Esophagus muscularis mucosa (tissue), 4 donors: Measurements from ENCODE around the gene CTNNA2. TPM values are rescaled to one million over a fixed set of nuclear protein-coding genes. Genes with fewer than 3 reads are reported as not detected.

Experiments
- DNase-seq: peaks from one replicate; pipeline ENCODE4 v3.0.0-alpha.2; 2017; ENCODE audit errors: extremely low spot score
- H3K27ac ChIP-seq, 4 donors: fragments of 200-600 bp; sonication (generic); replicated peaks in 1 of 4; 1 replicate in 3 of 4; 2 replicates in 1 of 4; pipeline ENCODE4 v1.5.1; 2016 to 2019; ENCODE audit warnings: mild to moderate bottlenecking in 1 of 4
- H3K27me3 ChIP-seq, 4 donors: fragments of 200-600 bp; sonication (generic); one replicate each; pipeline versions ENCODE4 v1.5.1 to v1.6.0; 2016 to 2019
- H3K36me3 ChIP-seq, 4 donors: fragments of 200-600 bp; sonication (generic); one replicate each; pipeline ENCODE4 v1.5.1; 2016 to 2019
- H3K4me1 ChIP-seq, 4 donors: fragments of 200-600 bp; sonication (generic); one replicate each; pipeline ENCODE4 v1.5.1; 2016 to 2019
- H3K4me3 ChIP-seq, 4 donors: fragments of 200-600 bp; sonication (generic); 1 replicate in 2 of 4; 2 replicates in 2 of 4; pipeline ENCODE4 v1.5.1; 2016 to 2019; ENCODE audit warnings: mild to moderate bottlenecking in 4 of 4, moderate library complexity in 1 of 4
- H3K9me3 ChIP-seq, 4 donors: fragments of 200-600 bp; sonication (generic); 1 replicate in 3 of 4; 2 replicates in 1 of 4; pipeline ENCODE4 v1.5.1; 2016 to 2019
- CTCF ChIP-seq, 3 experiments: fragments of 200-600 bp in 2 of 3; fragments of 450-650 bp in 1 of 3; sonication (generic) in 2 of 3; IDR thresholded peaks; one replicate each; pipeline ENCODE4 v1.5.1; 2017 to 2019; ENCODE audit warnings: antibody characterized with exemption in 3 of 3, mild to moderate bottlenecking in 2 of 3, moderate library complexity in 1 of 3
- EP300 ChIP-seq: sonication (generic); formaldehyde crosslinking; IDR thresholded peaks from one replicate; pipeline ENCODE4 v1.6.1; 2017; ENCODE audit warnings: antibody characterized with exemption
- POLR2A ChIP-seq: fragments of 450-650 bp; IDR thresholded peaks from one replicate; pipeline ENCODE4 v1.6.1; 2017; ENCODE audit warnings: antibody characterized with exemption, moderate library complexity, mild to moderate bottlenecking, low read depth
- POLR2AphosphoS5 ChIP-seq, 2 donors: sonication (generic); formaldehyde crosslinking; IDR thresholded peaks; one replicate each; pipeline ENCODE4 v1.6.1; 2017; ENCODE audit warnings: antibody characterized with exemption in 2 of 2
- WGBS: methylation state at CpG from one replicate; pipeline ENCODE4 v1.1.5; 2018; 5-methylcytosine and 5-hydroxymethylcytosine counted together
- intact Hi-C: fragments of 100-400 bp; cut with DNase I; formaldehyde crosslinking; loops from one replicate; pipeline ENCODE4 v1.15.1; 2023
- total RNA-seq, 4 donors: library from RNA; depleted of rRNA; stranded (reverse); fragments of >200 nt; gene quantifications; one replicate each; pipeline versions ENCODE4 v1.1.0 to v1.2.1, GENCODE V29; 2016

CTNNA2 gene
- total RNA-seq, 4 donors from 2014 or later = 0.42 to 2.5 (median 1.1) TPM

GRCh38 chr2:80560326-80560725 is 1047.5 kb downstream of the CTNNA2 start:
- no peak for TF ChIP-seq POLR2A
- no peak for TF ChIP-seq CTCF (IDR thresholded peaks at IDR 0.05)
- TF ChIP-seq POLR2AphosphoS5 (IDR thresholded peaks at IDR 0.05) = no peak
- TF ChIP-seq EP300 = no peak
- intact Hi-C loops = no loop called here
- WGBS = 51% methylated on average over 4 of the region's 4 CpGs

DNA sequence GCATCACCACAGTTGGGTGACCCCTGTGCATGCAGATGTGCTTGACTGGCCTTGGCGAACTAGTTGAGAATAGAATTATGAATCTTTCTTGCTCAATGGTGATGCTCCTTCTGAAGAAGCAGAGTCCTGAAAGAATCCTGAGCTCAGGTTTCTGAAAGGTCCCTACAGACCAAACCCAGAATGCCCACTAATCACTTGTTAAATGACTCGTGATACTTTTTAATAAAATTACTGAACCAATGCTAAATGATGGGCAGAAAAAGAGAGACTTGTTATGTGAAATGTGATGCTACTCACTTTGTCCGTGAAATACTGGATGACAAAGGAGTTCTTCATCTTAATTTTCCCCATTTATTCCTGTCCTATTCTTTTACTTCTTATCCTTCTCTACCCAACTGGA is 1055.2 kb downstream of the CTNNA2 start:
- Histone ChIP-seq H3K4me1 (no peaks in the 10 kb centered on the region), H3K36me3 (no peaks in the 10 kb centered on the region), H3K4me3 (no peak overlapping the region), H3K9me3 (no peaks in the 10 kb centered on the region), H3K27ac (no peak overlapping the region), H3K27me3 (no peaks in the 10 kb centered on the region)
- 80% methylated on average over 3 of the region's 3 CpGs for WGBS
- DNase-seq = no peak
- no peak for TF ChIP-seq POLR2A
- no peak for TF ChIP-seq EP300
- TF ChIP-seq POLR2AphosphoS5 (IDR thresholded peaks at IDR 0.05) = no peak
- TF ChIP-seq CTCF (IDR thresholded peaks at IDR 0.05) = no peak
- intact Hi-C loops = no loop called here

More at GRCh38 chr2:80560326-80560725, 1047.5 kb downstream of the CTNNA2 start:
- H3K9me3 ChIP-seq = no peaks in the 10 kb centered on the region
- H3K4me3 ChIP-seq = no peak overlapping the region
- H3K36me3 ChIP-seq = no peaks in the 10 kb centered on the region
- no peak overlapping the region for H3K27ac ChIP-seq
- no peak for DNase-seq
- no peaks in the 10 kb centered on the region for H3K27me3 ChIP-seq
- H3K4me1 ChIP-seq = no peaks in the 10 kb centered on the region

GRCh38 chr2:80573167-80573566 is 1060.3 kb downstream of the CTNNA2 start:
- intact Hi-C loops = no loop called here

GRCh38 chr2:80573950-80574349 is 1061.1 kb downstream of the CTNNA2 start:
- no peak for DNase-seq
- Histone ChIP-seq H3K4me1 (no peaks in the 10 kb centered on the region), H3K36me3 (no peaks in the 10 kb centered on the region), H3K9me3 (no peaks in the 10 kb centered on the region), H3K4me3 (no peak overlapping the region), H3K27me3 (no peaks in the 10 kb centered on the region), H3K27ac (no peak overlapping the region)
- no peak for TF ChIP-seq CTCF (IDR thresholded peaks at IDR 0.05)
- no peak for TF ChIP-seq EP300
- no peak for TF ChIP-seq POLR2AphosphoS5 (IDR thresholded peaks at IDR 0.05)
- no peak for TF ChIP-seq POLR2A
- intact Hi-C loops = no loop called here
- 94% methylated on average over 10 of the region's 10 CpGs for WGBS

More at GRCh38 chr2:80573167-80573566, 1060.3 kb downstream of the CTNNA2 start:
- no peak for TF ChIP-seq CTCF (IDR thresholded peaks at IDR 0.05)
- no peaks in the 10 kb centered on the region for H3K36me3 ChIP-seq
- no peaks in the 10 kb centered on the region for H3K9me3 ChIP-seq
- no peak overlapping the region for H3K4me3 ChIP-seq
- WGBS = 38% methylated on average over 6 of the region's 6 CpGs
- H3K27ac ChIP-seq = no peak overlapping the region
- H3K27me3 ChIP-seq = no peaks in the 10 kb centered on the region
- no peaks in the 10 kb centered on the region for H3K4me1 ChIP-seq
- DNase-seq = no peak

GRCh38 chr2:80579756-80580155 is 1066.9 kb downstream of the CTNNA2 start:
- no peaks in the 10 kb centered on the region for H3K27me3 ChIP-seq
- H3K4me3 ChIP-seq = no peak overlapping the region
- H3K4me1 ChIP-seq = no peaks in the 10 kb centered on the region
- H3K36me3 ChIP-seq = no peaks in the 10 kb centered on the region
- TF ChIP-seq EP300 (no peak), POLR2AphosphoS5 (IDR thresholded peaks at IDR 0.05) (no peak), POLR2A (no peak), CTCF (IDR thresholded peaks at IDR 0.05) (no peak)
- no peak overlapping the region for H3K27ac ChIP-seq
- intact Hi-C loops = no loop called here
- DNase-seq = no peak
- H3K9me3 ChIP-seq = no peaks in the 10 kb centered on the region
- 75% methylated on average over 5 of the region's 5 CpGs for WGBS
